A549 (cell line): ENCODE data around the gene SOD1. TPM values are rescaled to one million over a fixed set of nuclear protein-coding genes. Genes with fewer than 3 reads are reported as not detected.

ENCODE experiments used
- ATAC-seq, 2 experiments: fragments of 200-7000 bp in 1 of 2; fragments of >200 bp in 1 of 2; cut with Nextera tagmentation in 1 of 2; cut with Tn5 transposase in 1 of 2; 3 replicates each; pipeline versions ENCODE4 v1.8.0 to v1.9.1; 2018 to 2020; ENCODE audit warnings: mild to moderate bottlenecking in 1 of 2, moderate library complexity in 1 of 2
- CTCF ChIA-PET: fragments of 300-600 bp; sonication (Branson Sonifier 250); formaldehyde crosslinking; extraction: SDS; loops from one replicate; lab custom pipeline; 2021; ENCODE audit warnings: antibody characterized with exemption, inconsistent platforms; lab: Yijun Ruan, JAX
- POLR2A ChIA-PET: fragments of 350-600 bp; formaldehyde crosslinking; extraction: SDS; loops from one replicate; lab custom pipeline; 2021; ENCODE audit warnings: antibody characterized with exemption, inconsistent platforms; lab: Yijun Ruan, JAX
- DNase-seq, 2 experiments: peaks; one replicate each; pipeline versions ENCODE4 v3.0.0 to v3.0.0-alpha.2; 2011 to 2016; ENCODE audit warnings: low read depth in 1 of 2, low spot score in 1 of 2
- FAIRE-seq: peaks from 2 replicates; lab custom pipeline; 2011; peaks lifted over from hg19 to GRCh38; lab: Jason Lieb, UNC
- H3K27ac ChIP-seq, 2 experiments: fragments of >200 bp; sonication (Bioruptor Twin); formaldehyde crosslinking; 3 replicates each; pipeline ENCODE4 v1.5.1; 2016 to 2017
- H3K4me1 ChIP-seq: fragments of >200 bp; sonication (Bioruptor Twin); formaldehyde crosslinking; 3 replicates; pipeline ENCODE4 v1.6.1; 2016
- H3K4me2 ChIP-seq: fragments of >200 bp; sonication (Bioruptor Twin); formaldehyde crosslinking; 3 replicates; pipeline ENCODE4 v1.6.1; 2016
- H3K4me3 ChIP-seq: fragments of >200 bp; sonication (Bioruptor Twin); formaldehyde crosslinking; 3 replicates; pipeline ENCODE4 v1.5.1; 2016
- H3K9me3 ChIP-seq: fragments of >200 bp; sonication (Bioruptor Twin); formaldehyde crosslinking; 3 replicates; pipeline ENCODE4 v1.6.1; 2016
- BHLHE40 ChIP-seq: IDR thresholded peaks from 2 replicates; pipeline ENCODE4 v1.6.1; 2012; ENCODE audit warnings: low read depth, low read length, inconsistent platforms
- CBX8 ChIP-seq: fragments of 200-600 bp; sonication (generic); IDR thresholded peaks from 2 replicates; pipeline ENCODE4 v1.6.1; 2016
- EHF ChIP-seq: fragments of 250-450 bp; sonication (Bioruptor Pico); IDR thresholded peaks from 2 replicates; pipeline ENCODE4 v1.5.0; 2020; ENCODE audit warnings: mild to moderate bottlenecking
- EP300 ChIP-seq, 2 experiments: fragments of >200 bp; sonication (Bioruptor Twin); formaldehyde crosslinking; IDR thresholded peaks; 2 replicates in 1 of 2; 3 replicates in 1 of 2; pipeline ENCODE4 v1.6.1; 2016 to 2017
- FOSL2 ChIP-seq, 2 experiments: fragments of 450-650 bp in 1 of 2; fragments of >200 bp in 1 of 2; sonication (Bioruptor Twin) in 1 of 2; formaldehyde crosslinking; IDR thresholded peaks; 2 replicates each; pipeline versions ENCODE4 v1.5.0 to v1.6.1; 2016 to 2020; ENCODE audit warnings: mild to moderate bottlenecking in 1 of 2, moderate library complexity in 1 of 2
- HDAC2 ChIP-seq: fragments of 200-600 bp; sonication (generic); IDR thresholded peaks from 2 replicates; pipeline ENCODE4 v1.6.1; 2016
- HEYL ChIP-seq: fragments of 250-450 bp; sonication (Bioruptor Pico); IDR thresholded peaks from 2 replicates; pipeline ENCODE4 v1.8.0; 2021; ENCODE audit warnings: mild to moderate bottlenecking, moderate library complexity
- HMGXB4 ChIP-seq: fragments of 250-450 bp; sonication (Bioruptor Pico); IDR thresholded peaks from 2 replicates; pipeline ENCODE4 v1.5.0; 2021; ENCODE audit warnings: mild to moderate bottlenecking, moderate library complexity, borderline replicate concordance
- HOXA7 ChIP-seq: fragments of 250-450 bp; sonication (Bioruptor Pico); IDR thresholded peaks from 2 replicates; pipeline ENCODE4 v1.5.0; 2020; ENCODE audit warnings: mild to moderate bottlenecking, moderate library complexity
- HOXB5 ChIP-seq: fragments of 250-450 bp; sonication (Bioruptor Pico); IDR thresholded peaks from 2 replicates; pipeline ENCODE4 v1.5.0; 2020; ENCODE audit warnings: mild to moderate bottlenecking, moderate library complexity
- JUN ChIP-seq, 2 experiments: fragments of >200 bp; sonication (Bioruptor Twin); formaldehyde crosslinking; IDR thresholded peaks; 2 replicates in 1 of 2; 3 replicates in 1 of 2; pipeline ENCODE4 v1.6.1; 2016 to 2017
- JUNB ChIP-seq: fragments of >200 bp; sonication (Bioruptor Twin); formaldehyde crosslinking; IDR thresholded peaks from 2 replicates; pipeline ENCODE4 v1.6.1; 2016
- MAX ChIP-seq: IDR thresholded peaks from 2 replicates; pipeline ENCODE4 v1.6.1; 2012
- MAZ ChIP-seq: fragments of 150-350 bp; IDR thresholded peaks from 2 replicates; pipeline ENCODE4 v1.6.1; 2014; ENCODE audit warnings: antibody characterized with exemption, low read depth, low read length, borderline replicate concordance
- NPAS2 ChIP-seq: fragments of 250-450 bp; sonication (Bioruptor Pico); IDR thresholded peaks from 2 replicates; pipeline ENCODE4 v1.8.0; 2022; ENCODE audit warnings: mild to moderate bottlenecking, moderate library complexity, borderline replicate concordance
- PHF8 ChIP-seq: fragments of 200-600 bp; sonication (generic); IDR thresholded peaks from 2 replicates; pipeline ENCODE4 v1.6.1; 2016; ENCODE audit warnings: low read depth, mild to moderate bottlenecking, antibody characterized with exemption, moderate library complexity, borderline replicate concordance
- POLR2AphosphoS2 ChIP-seq: conservative IDR thresholded peaks from 2 replicates; pipeline ENCODE4 v1.6.1; 2012; ENCODE audit warnings: low read length, improper control_type of control experiment, inconsistent platforms
- RCOR1 ChIP-seq: fragments of 150-350 bp; IDR thresholded peaks from 2 replicates; pipeline ENCODE4 v1.6.1; 2014; ENCODE audit warnings: antibody characterized with exemption, low read length, low read depth
- RFX5 ChIP-seq: fragments of 450-650 bp; IDR thresholded peaks from 2 replicates; pipeline ENCODE4 v1.7.1; 2014; ENCODE audit warnings: antibody characterized with exemption, mild to moderate bottlenecking, moderate library complexity
- RNF2 ChIP-seq: fragments of 200-600 bp; sonication (generic); IDR thresholded peaks from 2 replicates; pipeline ENCODE4 v1.6.1; 2016; ENCODE audit warnings: low read depth, mild to moderate bottlenecking, antibody characterized with exemption, moderate library complexity, borderline replicate concordance
- SREBF2 ChIP-seq: fragments of 450-650 bp; IDR thresholded peaks from 2 replicates; pipeline ENCODE4 v1.6.1; 2014; ENCODE audit warnings: mild to moderate bottlenecking, moderate library complexity
- TFCP2L1 ChIP-seq: fragments of 250-450 bp; sonication (Bioruptor Pico); IDR thresholded peaks from 2 replicates; pipeline ENCODE4 v1.5.0; 2021; ENCODE audit warnings: mild to moderate bottlenecking
- TP53 ChIP-seq: fragments of 250-450 bp; sonication (Bioruptor Pico); IDR thresholded peaks from 2 replicates; pipeline ENCODE4 v1.5.0; 2021; ENCODE audit warnings: mild to moderate bottlenecking, moderate library complexity
- USF2 ChIP-seq: fragments of 450-650 bp; IDR thresholded peaks from 2 replicates; pipeline ENCODE4 v1.6.1; 2014; ENCODE audit warnings: antibody characterized with exemption
- ZC3H11A ChIP-seq: fragments of 450-650 bp; IDR thresholded peaks from 2 replicates; pipeline ENCODE4 v1.6.1; 2014; ENCODE audit warnings: antibody characterized with exemption, mild to moderate bottlenecking
- ZSCAN20 ChIP-seq: fragments of 250-450 bp; sonication (Bioruptor Pico); IDR thresholded peaks from 2 replicates; pipeline ENCODE4 v1.8.0; 2022; ENCODE audit warnings: mild to moderate bottlenecking, moderate library complexity
- WGBS: methylation state at CpG from one replicate; pipeline ENCODE4 v1.1.6; 2017; ENCODE audit errors: missing lambda C conversion rate; 5-methylcytosine and 5-hydroxymethylcytosine counted together
- polyA plus RNA-seq, 4 experiments: library from polyadenylated mRNA; depleted of rRNA in 3 of 4; stranded (reverse); fragments of >200 nt; fragmentation: RNase III in 1 of 4; extraction: RNeasy Plus Mini Kit Qiagen cat#74134 plus additional on column Dnase treatment in 1 of 4; gene quantifications; 2 replicates in 3 of 4; 3 replicates in 1 of 4; pipeline ENCODE4 v1.2.3, GENCODE V29; 2011 to 2017
- TF ChIP-seq, protein P1 (sequence below): fragments of 150-350 bp; IDR thresholded peaks from 2 replicates; pipeline ENCODE4 v1.6.1; 2014; ENCODE audit warnings: low read depth, mild to moderate bottlenecking, low read length

Gene SOD1
- polyA plus RNA-seq, 2 of the 4 experiments (the other 2 are of a cell fraction), result 488 to 551 TPM

DNA sequence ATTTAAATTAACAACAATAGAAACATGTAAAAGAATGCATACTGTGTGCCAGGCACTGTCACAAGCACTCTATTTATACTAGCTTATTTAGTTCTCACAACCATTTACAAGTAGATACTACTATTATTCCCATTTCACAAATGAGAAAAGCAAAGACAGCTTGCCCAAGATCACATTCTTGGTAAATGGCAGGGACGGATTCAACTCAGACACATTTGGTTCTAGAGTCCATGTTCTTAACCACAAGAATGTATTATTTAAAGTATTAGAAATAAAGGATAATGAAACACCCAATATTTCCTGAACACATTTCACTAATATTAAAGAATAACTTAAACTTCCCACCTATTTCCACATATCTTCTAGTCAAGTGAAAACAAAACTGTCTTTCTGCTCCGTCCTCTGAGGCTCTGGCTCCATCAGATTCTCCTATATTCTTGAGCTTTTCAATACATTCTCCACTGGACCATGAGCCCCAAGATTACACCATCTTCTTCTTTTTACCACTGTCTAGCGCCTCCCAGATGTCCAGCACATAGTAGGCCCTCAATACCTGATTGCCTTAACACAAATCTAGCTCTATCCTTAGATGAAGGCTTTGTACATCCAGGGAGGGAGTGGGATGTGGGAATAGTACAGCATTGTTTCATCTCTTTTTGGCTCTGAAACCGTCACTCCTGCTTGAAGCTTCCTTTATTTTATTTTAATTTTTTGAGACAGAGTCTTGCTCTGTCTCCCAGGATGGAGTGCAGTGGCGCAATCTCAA is 29.3 kb downstream of the SOD1 start:
- CTCF ChIA-PET, result no interaction called here
- POLR2A ChIA-PET, result no interaction called here

DNA sequence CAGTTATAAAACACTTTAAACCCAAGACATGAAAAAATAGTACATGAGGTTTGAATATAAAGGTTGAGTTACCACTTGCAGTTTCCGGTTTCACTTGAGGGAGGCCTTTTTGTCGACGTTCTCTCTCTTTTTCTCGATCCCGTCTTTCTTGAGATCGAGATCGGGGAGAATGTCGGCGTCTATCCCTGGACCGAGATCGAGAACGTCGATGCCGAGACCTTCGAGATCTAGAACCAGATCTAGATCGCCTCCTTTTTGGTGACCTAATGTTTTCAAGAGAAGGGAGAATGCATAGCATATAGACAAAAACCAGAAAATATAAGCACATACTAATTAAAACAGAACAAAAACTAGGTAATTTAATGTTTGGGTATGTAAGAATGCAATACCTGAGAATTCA is 33.7 kb downstream of the SOD1 start:
- Histone ChIP-seq H3K4me1 (no peaks in the 10 kb centered on the region), H3K4me2 (no peak overlapping the region), H3K9me3 (no peaks in the 10 kb centered on the region), H3K4me3 (no peak overlapping the region), H3K27ac (no peak overlapping the region)
- 94% methylated on average over 16 of the region's 16 CpGs for WGBS
- DNase-seq (no peak), FAIRE-seq (no peak), ATAC-seq (no peak)
- CTCF ChIA-PET, result no interaction called here
- POLR2A ChIA-PET, result no interaction called here
- TF ChIP-seq HEYL, result no peak
- TF ChIP-seq FOSL2 (IDR thresholded peaks at IDR 0.05), result no peak
- TF ChIP-seq FOSL2 (CRISPR knock-in tag; IDR thresholded peaks at IDR 0.05), result no peak
- no peak for TF ChIP-seq RFX5
- TF ChIP-seq SREBF2, result no peak
- TF ChIP-seq ZC3H11A, result no peak
- no peak for TF ChIP-seq RNF2
- TF ChIP-seq HDAC2, result no peak
- no peak for TF ChIP-seq HOXA7 (CRISPR knock-in tag)
- TF ChIP-seq BHLHE40, result no peak
- TF ChIP-seq, protein P1, sequence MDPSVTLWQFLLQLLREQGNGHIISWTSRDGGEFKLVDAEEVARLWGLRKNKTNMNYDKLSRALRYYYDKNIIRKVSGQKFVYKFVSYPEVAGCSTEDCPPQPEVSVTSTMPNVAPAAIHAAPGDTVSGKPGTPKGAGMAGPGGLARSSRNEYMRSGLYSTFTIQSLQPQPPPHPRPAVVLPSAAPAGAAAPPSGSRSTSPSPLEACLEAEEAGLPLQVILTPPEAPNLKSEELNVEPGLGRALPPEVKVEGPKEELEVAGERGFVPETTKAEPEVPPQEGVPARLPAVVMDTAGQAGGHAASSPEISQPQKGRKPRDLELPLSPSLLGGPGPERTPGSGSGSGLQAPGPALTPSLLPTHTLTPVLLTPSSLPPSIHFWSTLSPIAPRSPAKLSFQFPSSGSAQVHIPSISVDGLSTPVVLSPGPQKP, result no peak
- TF ChIP-seq MAZ, result no peak
- no peak for TF ChIP-seq JUN (IDR thresholded peaks at IDR 0.05)
- no peak for TF ChIP-seq POLR2AphosphoS2
- TF ChIP-seq EP300 (IDR thresholded peaks at IDR 0.05), result no peak
- TF ChIP-seq USF2, result no peak
- TF ChIP-seq PHF8, result no peak

More for the DNA sequence above, 29.3 kb downstream of the SOD1 start:
- FAIRE-seq (no peak), DNase-seq (no peak), ATAC-seq (no peak)
- Histone ChIP-seq H3K4me2 (no peak overlapping the region), H3K9me3 (no peaks in the 10 kb centered on the region), H3K27ac (no peak overlapping the region), H3K4me1 (no peaks in the 10 kb centered on the region), H3K4me3 (no peak overlapping the region)
- TF ChIP-seq JUN (IDR thresholded peaks at IDR 0.05) (no peak), HOXB5 (CRISPR knock-in tag) (no peak), TP53 (no peak), JUNB (no peak), NPAS2 (CRISPR knock-in tag) (no peak), CBX8 (no peak), ZSCAN20 (no peak), RCOR1 (no peak), USF2 (no peak), EHF (CRISPR knock-in tag) (no peak), HMGXB4 (CRISPR knock-in tag) (no peak), MAX (no peak), TFCP2L1 (no peak), BHLHE40 (no peak)
- TF ChIP-seq, protein P1, result no peak
- 95% methylated on average over 5 of the region's 5 CpGs for WGBS
